Caco-2 (cell line): ENCODE measurements around the gene NELL2. TPM values are rescaled to one million over a fixed set of nuclear protein-coding genes. Genes with fewer than 3 reads are reported as not detected.

Experiments
- BruUV-seq: library from RNA; stranded (reverse); fragments of 400-500 nt; replicated peaks from 2 replicates; lab custom pipeline; 2021; lab: Mats Ljungman, UMichigan
- CTCF ChIA-PET: fragments of 300-600 bp; sonication (Branson Sonifier 250); formaldehyde crosslinking; loops from one replicate; lab custom pipeline; 2022; ENCODE audit warnings: antibody characterized with exemption; lab: Charles Lee
- POLR2A ChIA-PET: fragments of 300-600 bp; sonication (Branson Sonifier 250); formaldehyde crosslinking; loops from one replicate; lab custom pipeline; 2022; ENCODE audit warnings: antibody characterized with exemption; lab: Charles Lee
- DNase-seq, 2 experiments: peaks; one replicate each; pipeline versions ENCODE4 v3.0.0 to v3.0.0-alpha.2; 2020 to 2022
- H3K27me3 ChIP-seq: replicated peaks from 2 replicates; pipeline ENCODE4 v1.6.0; 2011; ENCODE audit warnings: low read length; ENCODE audit not compliant: control insufficient read depth, insufficient read depth
- H3K36me3 ChIP-seq: 2 replicates; pipeline ENCODE4 v1.5.1; 2011; ENCODE audit warnings: low read length; ENCODE audit not compliant: control insufficient read depth, insufficient read depth
- H3K4me1 ChIP-seq: fragments of 250-450 bp; sonication (Bioruptor Pico); 2 replicates; pipeline ENCODE4 v1.5.1; 2020; ENCODE audit warnings: mild to moderate bottlenecking
- H3K4me3 ChIP-seq: 2 replicates; pipeline ENCODE4 v1.5.1; 2011; ENCODE audit warnings: low read depth, mild to moderate bottlenecking, control low read depth, low read length
- H3K9me3 ChIP-seq: fragments of 250-450 bp; sonication (Bioruptor Pico); 2 replicates; pipeline ENCODE4 v1.5.1; 2020; ENCODE audit warnings: mild to moderate bottlenecking, moderate library complexity
- H3K27ac Mint-ChIP-seq: one replicate; pipeline ENCODE4 v1.8.0; 2022; ENCODE audit warnings: mixed read lengths; ENCODE audit not compliant: unreplicated experiment
- H3K27me3 Mint-ChIP-seq: one replicate; pipeline ENCODE4 v1.8.0; 2022; ENCODE audit warnings: mixed read lengths; ENCODE audit not compliant: insufficient read depth, unreplicated experiment
- H3K36me3 Mint-ChIP-seq: one replicate; pipeline ENCODE4 v1.8.0; 2022; ENCODE audit warnings: mild to moderate bottlenecking, mixed read lengths; ENCODE audit not compliant: insufficient read depth, unreplicated experiment
- H3K4me1 Mint-ChIP-seq: one replicate; pipeline ENCODE4 v1.8.0; 2022; ENCODE audit warnings: low read depth, mixed read lengths; ENCODE audit not compliant: unreplicated experiment
- H3K4me3 Mint-ChIP-seq: one replicate; pipeline ENCODE4 v1.8.0; 2022; ENCODE audit warnings: mild to moderate bottlenecking, moderate library complexity, mixed read lengths; ENCODE audit not compliant: unreplicated experiment
- H3K9me3 Mint-ChIP-seq: one replicate; pipeline ENCODE4 v1.8.0; 2022; ENCODE audit warnings: mixed read lengths; ENCODE audit not compliant: unreplicated experiment
- intact Hi-C: fragments of 100-400 bp; cut with micrococcal nuclease; formaldehyde crosslinking; loops from one replicate; pipeline ENCODE4 v1.10.0; 2022; ENCODE audit not compliant: unreplicated experiment
- total RNA-seq: library from RNA; stranded (reverse); gene quantifications from 2 replicates; pipeline ENCODE4 v1.2.3, GENCODE V29; 2022
- TF ChIP-seq, protein P1 (sequence below), 2 experiments: fragments of 200-600 bp in 1 of 2; IDR thresholded peaks; 1 replicate in 1 of 2; 2 replicates in 1 of 2; pipeline versions ENCODE4 v1.5.1 to v1.8.0; 2011 to 2022; ENCODE audit warnings: antibody characterized with exemption in 1 of 2, control low read depth in 1 of 2, inconsistent platforms in 1 of 2, low read depth in 1 of 2, low read length in 1 of 2, mild to moderate bottlenecking in 1 of 2, moderate library complexity in 1 of 2; ENCODE audit not compliant: insufficient read depth in 1 of 2, severe bottlenecking in 1 of 2, unreplicated experiment in 1 of 2

Gene NELL2
- total RNA-seq, 1 experiment from 2014 or later: 0.70 TPM

- H3K9me3 ChIP-seq: peaks cover 11% of the 10 kb centered on the region
- peaks cover 19% of the 10 kb centered on the region for H3K4me1 Mint-ChIP-seq
- no peak overlapping the region for H3K27ac Mint-ChIP-seq
- TF ChIP-seq, protein P1, sequence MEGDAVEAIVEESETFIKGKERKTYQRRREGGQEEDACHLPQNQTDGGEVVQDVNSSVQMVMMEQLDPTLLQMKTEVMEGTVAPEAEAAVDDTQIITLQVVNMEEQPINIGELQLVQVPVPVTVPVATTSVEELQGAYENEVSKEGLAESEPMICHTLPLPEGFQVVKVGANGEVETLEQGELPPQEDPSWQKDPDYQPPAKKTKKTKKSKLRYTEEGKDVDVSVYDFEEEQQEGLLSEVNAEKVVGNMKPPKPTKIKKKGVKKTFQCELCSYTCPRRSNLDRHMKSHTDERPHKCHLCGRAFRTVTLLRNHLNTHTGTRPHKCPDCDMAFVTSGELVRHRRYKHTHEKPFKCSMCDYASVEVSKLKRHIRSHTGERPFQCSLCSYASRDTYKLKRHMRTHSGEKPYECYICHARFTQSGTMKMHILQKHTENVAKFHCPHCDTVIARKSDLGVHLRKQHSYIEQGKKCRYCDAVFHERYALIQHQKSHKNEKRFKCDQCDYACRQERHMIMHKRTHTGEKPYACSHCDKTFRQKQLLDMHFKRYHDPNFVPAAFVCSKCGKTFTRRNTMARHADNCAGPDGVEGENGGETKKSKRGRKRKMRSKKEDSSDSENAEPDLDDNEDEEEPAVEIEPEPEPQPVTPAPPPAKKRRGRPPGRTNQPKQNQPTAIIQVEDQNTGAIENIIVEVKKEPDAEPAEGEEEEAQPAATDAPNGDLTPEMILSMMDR (IDR thresholded peaks at IDR 0.05; ENCODE audit: insufficient read depth in 1 of 2, low read depth in 1 of 2, low read length in 1 of 2, severe bottlenecking in 1 of 2, unreplicated experiment in 1 of 2): peak in 1 of 2 experiments; percentile 25
- H3K4me1 ChIP-seq: no peaks in the 10 kb centered on the region; the same call in none of the 2 replicates
- ChIA-PET POLR2A (no interaction called here), CTCF (interaction anchor here (0.9 kb wide), 1 partner anchor 96 kb away, joined by 5 read pairs; no protein-coding TSS in a partner anchor)
- intact Hi-C loops: loop anchor here (5.0 kb wide), 2 partner anchors 104 to 859 kb away; no protein-coding TSS in a partner anchor
- H3K36me3 ChIP-seq: no peaks in the 10 kb centered on the region
- peak overlapping the region; percentile 72 for H3K4me3 Mint-ChIP-seq
- peak overlapping the region; percentile 36 for H3K4me3 ChIP-seq
- peaks cover 23% of the 10 kb centered on the region for H3K27me3 Mint-ChIP-seq
- H3K27me3 ChIP-seq: peaks cover 10% of the 10 kb centered on the region
- BruUV-seq: no TSS peak
- peak; percentile 47 to 70 for DNase-seq
- H3K36me3 Mint-ChIP-seq: peaks cover 4% of the 10 kb centered on the region
- H3K9me3 Mint-ChIP-seq: peaks cover 20% of the 10 kb centered on the region
Observed at GRCh38 chr12:44876544-44877410, 662 bp upstream of the NELL2 start.

DNA sequence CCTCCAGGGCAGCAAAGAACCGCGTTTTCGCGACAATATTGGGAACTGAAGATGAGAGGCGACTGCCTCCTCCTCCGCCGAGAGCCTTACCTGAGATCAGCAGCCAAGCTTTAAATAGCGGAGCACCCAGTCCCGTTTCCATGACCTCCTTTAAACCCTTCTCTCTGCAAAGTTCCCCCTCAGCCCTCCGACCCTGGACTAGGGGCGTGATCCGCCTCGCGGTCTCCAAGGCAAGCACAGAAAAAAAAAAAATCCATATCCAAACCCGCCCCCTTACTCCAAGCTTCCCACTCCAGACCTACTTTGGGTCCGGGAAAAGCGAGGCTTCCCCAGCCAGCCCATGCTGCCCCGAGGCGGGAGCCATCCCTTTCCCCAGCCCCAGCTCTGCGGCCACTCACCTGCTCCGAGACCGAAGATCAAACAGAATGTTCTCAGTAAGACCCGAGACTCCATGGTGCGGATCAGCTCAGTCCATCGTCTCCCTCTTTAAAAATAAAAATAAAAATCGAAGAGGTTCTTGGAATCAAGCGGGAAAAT, 630 bp downstream of the NELL2 start:
- H3K27ac Mint-ChIP-seq: no peak overlapping the region

More for the DNA sequence above, 630 bp downstream of the NELL2 start:
- TF ChIP-seq, protein P1 (IDR thresholded peaks at IDR 0.05; ENCODE audit: insufficient read depth in 1 of 2, low read depth in 1 of 2, low read length in 1 of 2, severe bottlenecking in 1 of 2, unreplicated experiment in 1 of 2): no peak
- no TSS peak for BruUV-seq
- H3K4me3 Mint-ChIP-seq: peak overlapping the region; percentile 72
- H3K27me3 Mint-ChIP-seq: peaks cover 23% of the 10 kb centered on the region
- ChIA-PET CTCF (interaction anchor here (0.9 kb wide), 1 partner anchor 98 kb away, joined by 5 read pairs; no protein-coding TSS in a partner anchor), POLR2A (no interaction called here)
- no peaks in the 10 kb centered on the region for H3K36me3 ChIP-seq
- H3K9me3 Mint-ChIP-seq: peaks cover 19% of the 10 kb centered on the region
- H3K4me1 Mint-ChIP-seq: peaks cover 19% of the 10 kb centered on the region
- H3K9me3 ChIP-seq: peaks cover 3% of the 10 kb centered on the region; the same call in 1 of the 2 replicates
- no peaks in the 10 kb centered on the region; the same call in none of the 2 replicates for H3K4me1 ChIP-seq
- DNase-seq: peak in 1 of 2 experiments; percentile 29
- intact Hi-C loops: loop anchor here (2.0 to 5.0 kb wide), 3 partner anchors 103 to 919 kb away; no protein-coding TSS in a partner anchor
- peak overlapping the region; percentile 36 for H3K4me3 ChIP-seq
- peaks cover 4% of the 10 kb centered on the region for H3K36me3 Mint-ChIP-seq
- peaks cover 10% of the 10 kb centered on the region for H3K27me3 ChIP-seq
